Testis (tissue), 2 donors: ENCODE results near the gene WDFY4.

Experiments used
- POLR2A ChIP-seq: fragments of 450-650 bp; IDR thresholded peaks from one replicate; pipeline ENCODE4 v1.6.1; 2017; ENCODE audit warnings: antibody characterized with exemption, mild to moderate bottlenecking, moderate library complexity
- TF ChIP-seq, protein P1 (sequence below), 3 experiments: fragments of 450-650 bp in 2 of 3; fragments of 200-600 bp in 1 of 3; sonication (generic) in 1 of 3; IDR thresholded peaks; one replicate each; pipeline ENCODE4 v1.5.1; 2016 to 2019; ENCODE audit warnings: antibody characterized with exemption in 3 of 3, mild to moderate bottlenecking in 2 of 3, moderate library complexity in 1 of 3

GRCh38 chr10:48714088-48714487 is 29.4 kb downstream of the WDFY4 start:
- TF ChIP-seq, protein P1, sequence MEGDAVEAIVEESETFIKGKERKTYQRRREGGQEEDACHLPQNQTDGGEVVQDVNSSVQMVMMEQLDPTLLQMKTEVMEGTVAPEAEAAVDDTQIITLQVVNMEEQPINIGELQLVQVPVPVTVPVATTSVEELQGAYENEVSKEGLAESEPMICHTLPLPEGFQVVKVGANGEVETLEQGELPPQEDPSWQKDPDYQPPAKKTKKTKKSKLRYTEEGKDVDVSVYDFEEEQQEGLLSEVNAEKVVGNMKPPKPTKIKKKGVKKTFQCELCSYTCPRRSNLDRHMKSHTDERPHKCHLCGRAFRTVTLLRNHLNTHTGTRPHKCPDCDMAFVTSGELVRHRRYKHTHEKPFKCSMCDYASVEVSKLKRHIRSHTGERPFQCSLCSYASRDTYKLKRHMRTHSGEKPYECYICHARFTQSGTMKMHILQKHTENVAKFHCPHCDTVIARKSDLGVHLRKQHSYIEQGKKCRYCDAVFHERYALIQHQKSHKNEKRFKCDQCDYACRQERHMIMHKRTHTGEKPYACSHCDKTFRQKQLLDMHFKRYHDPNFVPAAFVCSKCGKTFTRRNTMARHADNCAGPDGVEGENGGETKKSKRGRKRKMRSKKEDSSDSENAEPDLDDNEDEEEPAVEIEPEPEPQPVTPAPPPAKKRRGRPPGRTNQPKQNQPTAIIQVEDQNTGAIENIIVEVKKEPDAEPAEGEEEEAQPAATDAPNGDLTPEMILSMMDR (IDR thresholded peaks at IDR 0.05) = no peak
- no peak for TF ChIP-seq POLR2A
